HG03139 (cell line): ENCODE results near the gene DMD.
"Not testable (repeated sequence)": the region's sequence is repeated elsewhere in the genome, so short reads cannot be mapped to it uniquely, and the experiment has no call there.

Experiments used
- ATAC-seq: cut with Tn5 transposase; IDR thresholded peaks from one replicate; pipeline ENCODE4 v1.9.1; 2021; ENCODE audit not compliant: unreplicated experiment

DMD gene

GRCh38 chrX:33156152-33156726, 55.1 kb downstream of the DMD start:
- no peak for ATAC-seq

- ATAC-seq = no peak
Observed at GRCh38 chrX:33149580-33149979, 61.8 kb downstream of the DMD start.

GRCh38 chrX:33149085-33149484, 62.3 kb downstream of the DMD start:
- ATAC-seq = no peak

- ATAC-seq = no peak
Observed at GRCh38 chrX:33142331-33142730, 69.0 kb downstream of the DMD start.

- ATAC-seq = no peak
Observed at GRCh38 chrX:33138677-33139249, 72.6 kb downstream of the DMD start.

- ATAC-seq = no peak
Observed at GRCh38 chrX:33134164-33134563, 77.2 kb downstream of the DMD start.

GRCh38 chrX:33133320-33133719, 78.0 kb downstream of the DMD start:
- ATAC-seq = no peak

GRCh38 chrX:33132569-33132968, 78.8 kb downstream of the DMD start:
- no peak for ATAC-seq

GRCh38 chrX:33129607-33130006, 81.7 kb downstream of the DMD start:
- no peak for ATAC-seq

GRCh38 chrX:33128048-33128805, 83.1 kb downstream of the DMD start:
- no peak for ATAC-seq

- no peak for ATAC-seq
Observed at GRCh38 chrX:33126469-33126868, 84.9 kb downstream of the DMD start.

GRCh38 chrX:33109858-33110257, 101.5 kb downstream of the DMD start:
- no peak for ATAC-seq

- no peak for ATAC-seq
Observed at GRCh38 chrX:33106737-33107136, 104.6 kb downstream of the DMD start.

- ATAC-seq = no peak
Observed at GRCh38 chrX:33095079-33095478, 116.3 kb downstream of the DMD start.

- ATAC-seq = no peak
Observed at GRCh38 chrX:33087411-33087810, 123.9 kb downstream of the DMD start.

GRCh38 chrX:33086886-33087285, 124.5 kb downstream of the DMD start:
- ATAC-seq = no peak

GRCh38 chrX:33082371-33082770, 129.0 kb downstream of the DMD start:
- no peak for ATAC-seq

GRCh38 chrX:33078273-33078672, 133.1 kb downstream of the DMD start:
- ATAC-seq = no peak

- not testable (repeated sequence) for ATAC-seq
Observed at GRCh38 chrX:33073660-33074059, 137.7 kb downstream of the DMD start.

- no peak for ATAC-seq
Observed at GRCh38 chrX:33065415-33065814, 145.9 kb downstream of the DMD start.

- no peak for ATAC-seq
Observed at GRCh38 chrX:33062041-33062440, 149.3 kb downstream of the DMD start.

GRCh38 chrX:33053001-33053400, 158.3 kb downstream of the DMD start:
- ATAC-seq = no peak
